HG02970 (cell line): ENCODE measurements around the gene UBL3.

Experiments used
- ATAC-seq: cut with Tn5 transposase; IDR thresholded peaks from one replicate; pipeline ENCODE4 v1.9.1; 2021; ENCODE audit warnings: mild to moderate bottlenecking, moderate library complexity, moderate number of reproducible peaks; ENCODE audit not compliant: unreplicated experiment, low FRiP score

UBL3 gene

DNA sequence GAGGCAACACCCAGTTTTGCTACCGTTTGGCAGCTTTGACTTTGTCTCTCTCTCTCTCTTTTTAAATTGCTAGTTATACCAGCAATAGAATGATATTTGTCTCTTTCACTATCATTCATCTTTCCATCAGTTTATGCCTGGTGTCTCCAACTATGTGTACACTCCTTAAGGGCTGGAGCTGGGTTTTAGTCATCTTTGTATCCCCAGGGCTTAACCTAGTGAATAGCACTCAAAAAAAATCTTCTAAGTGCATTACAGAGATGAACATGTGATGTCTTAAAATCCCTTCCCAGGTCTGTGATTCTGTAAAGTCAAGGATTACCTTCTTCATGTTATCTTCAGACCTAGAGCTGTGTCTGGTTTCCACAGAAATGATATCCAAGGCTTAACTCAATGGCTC, 7.8 kb upstream of the UBL3 start:
- ATAC-seq, result no peak

DNA sequence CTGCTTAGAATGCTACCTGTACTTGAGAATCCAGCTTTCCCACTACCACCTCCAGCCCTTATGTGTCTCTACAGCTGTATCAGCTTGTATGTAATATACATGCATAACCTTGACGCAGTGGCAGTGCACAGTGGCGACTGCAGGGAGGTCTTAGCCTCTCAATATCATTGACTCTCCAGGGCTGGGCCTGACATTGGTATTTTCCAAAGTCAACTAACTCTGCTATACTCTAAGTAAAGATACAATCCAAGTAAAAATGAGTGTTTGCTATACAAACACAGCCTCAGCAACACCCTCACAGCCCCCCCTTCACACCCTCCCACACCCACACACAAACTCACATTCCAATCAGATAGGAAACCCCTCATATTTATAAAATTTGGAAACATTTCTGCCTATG, 6.7 kb upstream of the UBL3 start:
- ATAC-seq, result no peak

DNA sequence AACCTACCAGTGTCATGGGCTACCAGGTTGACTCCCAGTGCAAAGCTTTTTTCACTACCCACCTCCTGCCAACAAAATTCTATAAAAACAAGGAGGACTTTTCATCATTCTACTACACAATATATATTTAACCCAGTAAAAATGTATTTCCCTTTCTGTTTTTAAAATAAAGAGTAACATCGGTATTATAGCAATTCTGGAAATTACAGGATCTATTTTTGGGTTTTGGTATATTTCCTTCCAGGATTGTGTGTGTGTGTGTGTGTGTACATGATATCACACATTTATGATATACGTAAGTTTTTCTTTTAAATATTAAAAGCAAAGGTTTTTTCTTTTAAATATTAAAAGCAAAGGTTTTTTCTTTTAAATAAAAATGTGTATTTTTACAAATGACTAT, 6.0 kb upstream of the UBL3 start:
- no peak for ATAC-seq

DNA sequence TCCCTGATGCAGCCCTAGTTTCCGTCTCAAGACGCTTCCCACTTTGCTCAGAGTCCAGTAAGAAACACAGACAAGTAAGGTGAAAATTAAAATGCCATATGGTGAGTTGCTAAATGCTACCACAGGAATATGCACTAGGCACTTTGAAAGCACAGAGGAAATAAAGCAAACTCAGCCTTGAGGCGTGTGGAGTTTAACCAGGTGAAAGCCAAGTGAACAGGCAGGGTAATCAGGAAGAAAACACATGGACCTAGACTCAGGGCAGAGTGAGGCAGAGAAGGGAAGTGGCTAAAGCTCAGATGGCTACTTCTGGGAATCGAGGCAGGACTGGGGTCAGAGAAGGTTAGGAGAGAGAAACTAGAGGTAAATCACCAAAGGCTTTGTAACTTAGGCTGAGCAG, 5.4 kb upstream of the UBL3 start:
- ATAC-seq, result no peak

DNA sequence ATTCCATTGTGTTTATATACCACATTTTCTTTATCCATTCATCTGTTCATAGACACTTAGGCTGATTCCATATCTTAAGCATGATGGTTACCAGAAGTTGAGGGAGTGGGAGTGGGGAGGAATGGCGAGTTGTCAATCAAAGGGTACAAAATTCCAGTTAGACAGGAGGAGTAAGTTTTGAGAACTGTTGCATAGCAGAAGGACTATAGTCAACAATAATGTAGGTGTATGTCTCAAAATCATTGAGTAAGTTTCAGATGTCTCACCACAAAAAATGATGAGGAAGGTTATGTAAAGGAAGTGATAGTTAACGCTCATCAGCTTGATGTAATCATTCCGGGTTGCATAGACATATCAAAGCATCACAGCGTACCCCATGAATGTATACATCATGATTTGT, 4.6 kb upstream of the UBL3 start:
- no peak for ATAC-seq

DNA sequence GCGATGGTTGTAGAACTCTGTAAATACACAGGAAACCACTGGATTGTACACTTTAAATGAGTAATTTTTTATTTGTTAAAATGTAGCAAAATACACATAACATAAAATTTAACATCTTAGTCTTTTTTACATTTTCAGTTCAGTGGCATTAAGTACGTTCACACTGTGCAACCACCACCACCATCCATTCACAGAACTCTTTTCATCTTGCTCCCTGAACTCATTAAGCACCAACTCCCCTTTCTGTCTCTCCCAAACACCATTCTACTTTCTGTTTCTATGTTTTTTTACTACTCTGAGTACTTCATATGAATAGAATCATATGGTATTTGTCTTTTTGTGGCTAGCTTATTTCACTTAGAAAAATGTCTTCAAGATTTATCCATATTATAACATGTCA, 2.7 kb upstream of the UBL3 start:
- ATAC-seq, result no peak

DNA sequence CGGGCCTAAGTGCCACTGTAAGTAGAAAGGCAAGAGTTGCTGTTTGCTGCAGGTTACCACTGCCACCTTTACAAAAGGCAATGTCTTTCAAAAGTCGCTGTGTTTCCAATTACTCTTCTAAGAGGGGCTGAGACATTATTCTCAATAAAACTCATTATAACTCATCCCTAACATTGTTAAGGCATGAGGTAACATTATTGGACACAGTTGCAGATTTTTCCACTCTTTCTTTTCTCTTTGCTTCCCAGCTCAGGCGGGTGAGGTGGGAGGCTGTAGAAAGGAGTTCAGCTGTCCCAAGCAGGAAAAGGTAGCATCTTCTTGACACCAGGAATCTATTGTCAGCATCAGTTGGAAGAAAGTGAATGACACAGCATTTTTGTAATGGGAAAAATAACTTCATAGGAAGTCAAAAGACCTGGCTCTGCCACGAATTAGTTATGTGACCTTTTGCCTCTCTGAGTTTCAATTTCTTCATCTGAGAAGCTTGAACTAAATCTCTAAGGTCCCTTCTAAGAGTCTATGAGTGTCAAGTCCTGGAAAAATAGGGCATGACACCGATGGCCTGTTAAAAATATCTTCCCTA, 2.1 kb upstream of the UBL3 start:
- no peak for ATAC-seq

DNA sequence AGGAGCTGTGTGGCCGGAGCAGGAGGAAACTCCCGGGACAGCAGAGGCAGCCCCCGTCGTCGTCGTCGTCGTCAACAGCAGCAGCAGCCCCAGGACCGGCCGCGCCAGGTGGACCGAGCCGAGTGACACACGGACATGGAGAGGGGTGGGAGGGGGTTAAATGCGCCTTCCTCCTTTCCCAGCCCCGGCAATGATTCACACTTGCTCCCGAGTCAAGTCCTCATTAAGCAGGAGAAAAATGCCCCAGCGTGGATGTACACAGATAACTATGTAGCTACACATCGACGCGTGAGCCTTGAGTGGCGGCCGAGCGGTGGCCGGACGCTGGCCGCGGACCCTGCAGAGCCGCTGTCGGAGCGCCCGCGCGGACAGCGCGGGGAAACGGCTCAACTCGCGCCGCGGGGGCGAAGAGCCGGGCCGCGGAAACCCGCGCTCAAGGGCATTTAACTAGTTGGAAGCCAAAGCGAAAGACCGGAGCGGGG, 645 bp downstream of the UBL3 start:
- peak; percentile 9 for ATAC-seq

DNA sequence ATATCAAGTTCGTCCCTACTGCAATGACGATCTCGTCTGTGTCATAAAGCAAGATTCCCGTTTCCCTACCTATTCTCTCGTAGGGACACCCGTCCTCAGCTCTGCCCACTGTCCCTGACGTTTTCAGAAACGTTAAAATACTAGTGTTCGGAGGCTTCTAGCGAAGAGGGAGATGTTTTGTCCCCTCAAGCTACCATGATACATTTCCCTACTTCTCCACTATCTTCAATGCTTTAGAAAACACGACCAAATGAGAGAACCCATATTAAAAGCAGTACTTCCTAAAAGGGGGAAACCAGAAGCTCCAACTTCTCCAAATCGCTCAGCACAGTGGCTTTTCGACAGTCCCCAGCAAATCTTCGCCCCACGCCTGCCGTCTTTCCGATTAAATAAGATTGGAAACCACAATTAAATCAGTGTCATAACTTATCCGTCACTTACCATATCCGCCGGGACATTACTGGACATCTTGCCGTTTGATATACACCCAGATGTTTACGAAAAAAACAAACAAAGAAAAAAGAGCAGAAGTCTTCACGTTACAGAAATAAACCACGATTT, 1.3 kb downstream of the UBL3 start:
- no peak for ATAC-seq

DNA sequence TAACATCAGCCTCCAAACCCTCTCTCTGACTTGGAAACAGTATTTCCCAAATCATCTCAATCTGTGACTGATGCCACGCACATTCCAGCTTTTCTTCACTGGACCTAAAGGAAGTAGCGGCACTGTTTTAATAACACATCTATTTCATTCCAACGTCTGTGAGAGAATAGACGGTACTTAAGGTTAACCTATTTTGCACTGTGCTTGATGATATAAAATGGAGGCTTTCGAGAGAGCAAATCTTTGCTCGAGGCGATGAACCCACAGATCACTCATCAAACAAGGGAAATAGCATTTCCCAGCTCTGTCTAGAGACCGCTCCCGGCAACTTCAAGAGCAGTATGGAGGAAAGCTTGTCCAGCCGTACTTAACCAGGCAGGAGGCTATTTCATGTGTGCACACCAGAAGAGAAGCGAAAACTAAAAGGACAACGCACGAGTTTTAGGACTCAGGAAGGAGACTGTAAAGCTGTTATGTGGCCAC, 2.9 kb downstream of the UBL3 start:
- ATAC-seq, result no peak

DNA sequence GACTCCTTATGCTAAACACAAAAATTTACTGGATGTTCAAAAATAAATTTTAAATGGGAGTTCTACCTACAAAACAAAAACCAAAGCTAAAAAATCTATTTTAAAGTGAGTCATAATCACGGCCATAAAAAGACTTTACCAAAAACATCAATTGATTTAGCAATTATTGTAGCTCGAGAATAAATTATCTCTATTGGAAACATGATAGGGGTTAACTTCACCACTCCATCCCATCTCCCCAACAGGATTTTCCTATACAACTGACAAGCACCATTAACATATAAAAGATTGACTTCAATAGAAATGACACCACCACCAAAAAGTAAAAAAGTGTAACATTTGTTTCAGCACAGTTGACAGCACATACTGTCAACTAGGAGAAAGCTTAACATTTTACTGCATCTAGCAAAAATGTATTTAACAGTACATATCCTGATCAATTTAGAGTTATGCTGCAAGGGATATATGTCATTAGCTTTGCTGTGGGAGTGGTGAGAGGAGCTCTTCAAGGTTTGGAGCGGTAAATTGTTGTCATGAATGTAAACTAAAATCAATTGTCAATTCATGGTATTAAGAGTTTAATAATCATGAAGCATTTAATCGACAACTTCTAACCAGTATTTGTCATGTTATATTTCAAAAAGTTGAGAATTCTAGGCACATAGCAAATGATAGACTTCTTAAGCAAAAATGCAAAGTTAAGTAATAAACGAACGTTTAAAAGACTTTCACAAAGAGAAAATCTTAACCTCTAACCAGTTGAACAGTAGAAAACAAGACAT, 3.8 kb downstream of the UBL3 start:
- no peak for ATAC-seq

DNA sequence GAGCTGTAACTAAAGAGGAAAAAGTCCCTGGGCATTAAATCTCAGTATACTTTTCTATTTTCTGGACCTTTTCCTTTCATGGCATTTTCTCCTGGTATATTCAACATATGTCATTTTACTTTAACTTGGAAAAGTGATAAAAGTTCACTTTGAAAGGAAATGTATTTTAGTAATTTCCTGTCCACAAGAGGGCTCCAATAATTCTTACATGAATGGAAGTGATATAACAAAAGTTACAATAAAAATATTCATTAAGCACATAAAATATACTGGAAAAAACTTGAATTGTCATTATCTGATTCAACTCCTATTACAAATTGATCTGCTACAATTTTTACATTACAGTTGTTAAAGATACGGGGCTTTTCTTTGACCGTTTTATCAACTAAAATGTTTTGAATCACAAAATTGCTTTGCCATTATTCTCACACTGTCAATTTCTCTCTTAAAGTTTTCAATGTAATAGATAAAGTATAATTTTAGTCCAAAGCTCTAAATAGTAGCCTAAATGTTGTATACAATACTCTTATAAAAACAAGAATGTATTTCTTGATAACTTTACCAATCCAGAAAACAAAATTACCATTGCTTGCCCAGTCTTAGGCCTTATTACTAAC, 4.9 kb downstream of the UBL3 start:
- no peak for ATAC-seq

DNA sequence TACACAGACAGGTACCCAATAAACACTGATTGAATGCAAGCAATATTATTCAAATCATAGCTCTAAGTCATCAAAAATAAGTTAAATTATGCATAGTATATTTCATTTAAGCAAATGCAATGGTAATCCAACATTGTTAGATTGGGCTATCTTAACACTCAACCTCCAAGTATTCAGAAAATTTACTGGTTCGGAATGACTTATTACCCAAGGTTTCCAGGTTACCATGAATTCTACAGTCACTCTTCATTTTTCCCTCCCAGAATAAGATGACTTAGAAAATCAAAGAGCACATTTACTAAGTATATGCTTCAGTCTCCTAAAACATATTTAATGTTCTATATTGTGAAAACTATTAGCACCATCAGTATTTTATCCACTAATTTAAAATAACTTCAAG, 6.0 kb downstream of the UBL3 start:
- no peak for ATAC-seq

DNA sequence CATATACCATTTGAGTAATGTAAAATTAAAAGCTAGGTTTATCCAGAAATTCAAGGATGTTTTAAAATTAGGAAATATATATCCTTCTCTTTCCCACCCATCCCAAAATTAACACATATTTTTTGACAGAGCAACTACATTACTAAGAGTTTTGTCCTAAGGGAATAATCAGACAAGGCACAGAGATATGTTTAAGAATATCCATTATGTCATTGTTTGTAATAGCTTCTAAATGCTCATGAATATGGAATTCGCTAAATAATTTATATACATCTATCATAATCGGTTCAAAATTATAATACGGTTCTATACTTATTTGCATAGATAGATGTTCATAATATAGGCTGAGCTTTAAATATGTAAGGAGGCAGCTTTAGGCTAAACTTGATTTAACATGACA, 9.8 kb downstream of the UBL3 start:
- ATAC-seq, result no peak

DNA sequence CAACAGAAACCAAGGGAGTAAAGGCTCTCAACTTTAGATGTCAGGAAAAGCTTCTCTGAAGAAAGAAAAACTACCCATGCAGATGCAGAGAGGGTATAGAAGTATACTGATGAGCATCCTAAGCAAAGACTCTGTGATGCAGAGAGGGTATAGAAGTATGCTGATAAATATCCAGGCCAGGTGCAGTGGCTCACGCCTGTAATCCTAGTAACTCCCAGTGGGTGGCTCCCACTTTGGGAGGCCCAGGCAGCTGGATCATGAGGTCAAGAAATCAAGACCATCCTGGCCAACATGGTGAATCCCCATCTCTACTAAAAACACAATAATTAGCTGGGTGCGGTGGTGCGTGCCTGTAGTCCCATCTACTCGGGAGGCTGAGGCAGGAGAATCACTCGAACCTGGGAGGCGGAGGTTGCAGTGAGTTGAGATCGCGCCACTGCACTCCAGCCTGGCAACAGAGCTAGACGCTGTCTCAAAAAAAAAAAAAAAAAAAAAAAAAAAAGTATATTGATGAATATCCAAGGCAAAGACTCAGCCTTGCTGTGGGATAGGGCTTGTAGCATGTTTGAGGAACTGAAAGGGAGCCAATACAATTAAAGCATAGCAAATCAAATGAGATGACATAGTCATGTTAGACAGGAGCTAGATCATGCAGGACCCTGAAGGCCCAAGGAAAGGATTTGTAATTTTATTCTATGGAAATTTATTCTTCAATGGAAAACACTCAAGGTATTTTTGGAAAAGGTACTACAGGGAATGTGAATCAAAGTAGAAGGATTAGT, 14.9 kb downstream of the UBL3 start:
- ATAC-seq, result no peak

DNA sequence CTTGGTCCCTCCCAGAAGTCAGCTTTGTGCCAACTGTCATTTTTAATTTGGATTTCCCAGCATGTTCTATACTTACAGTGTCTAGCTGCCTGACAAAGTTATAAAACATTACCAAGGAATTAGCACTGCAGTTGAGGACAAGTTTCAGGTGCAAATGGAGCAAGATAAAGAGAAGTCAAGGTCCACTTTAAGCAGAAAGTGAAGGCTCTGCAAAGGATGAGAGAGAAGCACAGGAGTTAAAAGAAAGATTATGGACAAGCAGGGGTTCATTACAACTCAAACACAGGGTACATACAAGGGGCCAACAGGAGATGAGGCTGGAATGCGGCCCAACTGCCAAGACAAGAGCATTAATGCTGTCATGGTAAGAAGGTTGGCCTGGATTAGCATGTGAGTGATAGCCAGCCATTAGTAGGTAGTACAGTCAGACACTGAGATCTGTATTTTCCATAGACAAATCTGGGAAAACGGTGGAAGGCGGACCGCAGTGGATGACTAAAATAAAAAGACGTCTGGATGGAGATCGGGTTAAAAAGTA, 17.6 kb downstream of the UBL3 start:
- no peak for ATAC-seq

DNA sequence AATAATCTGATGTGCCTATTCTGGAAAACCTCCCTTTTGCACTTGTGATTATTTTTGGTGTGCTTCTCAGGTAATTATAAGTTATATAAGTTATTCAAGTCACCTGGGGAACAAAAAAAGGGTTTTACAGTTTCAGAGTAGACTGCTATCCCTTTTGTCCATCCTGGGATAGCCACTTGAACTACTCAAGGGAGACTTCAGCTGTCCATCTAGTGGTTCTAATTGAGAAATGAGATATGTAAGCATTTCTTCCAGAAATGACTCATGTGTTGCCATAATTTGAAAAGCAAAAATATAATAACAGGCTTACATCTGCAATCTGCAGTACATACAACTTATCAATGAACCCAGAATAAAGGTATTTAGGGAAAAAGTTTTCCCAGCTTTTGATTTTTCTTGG, 20.4 kb downstream of the UBL3 start:
- no peak for ATAC-seq

DNA sequence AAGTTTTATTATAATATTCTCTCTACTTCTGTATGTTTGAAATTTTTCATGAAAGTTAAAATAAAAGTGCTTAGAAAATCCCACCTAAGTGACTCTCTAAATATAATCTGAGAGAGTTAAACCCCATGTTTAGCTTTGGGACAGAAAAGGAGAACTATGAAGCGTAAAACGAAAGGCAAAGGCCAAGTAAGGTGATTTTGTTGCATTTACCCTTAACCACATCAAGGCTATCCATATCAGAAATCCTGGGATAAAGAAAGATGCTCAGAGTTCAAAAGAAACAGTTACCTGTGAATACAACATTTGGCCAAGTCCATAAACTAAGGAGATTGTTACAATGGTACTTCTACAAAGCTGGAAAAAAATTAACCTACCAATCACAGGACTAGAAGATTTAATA, 31.3 kb downstream of the UBL3 start:
- ATAC-seq, result no peak

DNA sequence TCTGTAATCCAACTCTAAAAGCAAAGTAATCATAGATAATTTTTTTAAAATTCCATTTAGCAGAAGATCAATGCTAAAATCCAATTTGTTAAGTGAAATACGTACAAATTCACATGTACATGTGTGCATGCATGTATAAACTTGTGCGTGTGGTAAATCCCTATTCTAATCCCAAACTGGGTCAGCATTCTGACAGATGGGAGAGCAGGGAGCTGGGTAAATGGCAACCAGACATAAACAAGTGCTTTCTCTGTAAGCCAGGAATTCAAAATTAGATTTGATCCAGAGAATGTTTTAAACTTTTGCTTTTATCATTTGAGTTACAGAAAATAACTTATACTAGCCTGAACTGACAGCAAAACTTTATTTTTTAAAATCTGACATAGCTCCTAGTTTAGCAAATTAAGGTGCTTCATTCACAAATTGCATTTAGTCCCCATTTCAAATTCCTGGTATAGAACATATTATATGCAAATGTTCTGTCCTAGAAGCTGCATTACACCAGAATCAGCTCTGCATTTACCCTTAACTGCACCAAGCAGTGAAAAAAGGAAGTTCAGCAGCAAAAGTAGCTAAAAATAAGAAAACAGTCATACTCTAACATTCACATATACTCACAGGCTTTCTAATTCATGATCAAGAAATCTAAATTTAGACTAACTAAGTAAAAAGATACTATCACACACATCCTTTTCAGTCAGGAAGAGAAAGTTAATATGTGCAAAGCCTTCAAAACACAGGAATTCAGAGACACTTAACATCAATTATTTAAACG, 32.6 kb downstream of the UBL3 start:
- no peak for ATAC-seq

DNA sequence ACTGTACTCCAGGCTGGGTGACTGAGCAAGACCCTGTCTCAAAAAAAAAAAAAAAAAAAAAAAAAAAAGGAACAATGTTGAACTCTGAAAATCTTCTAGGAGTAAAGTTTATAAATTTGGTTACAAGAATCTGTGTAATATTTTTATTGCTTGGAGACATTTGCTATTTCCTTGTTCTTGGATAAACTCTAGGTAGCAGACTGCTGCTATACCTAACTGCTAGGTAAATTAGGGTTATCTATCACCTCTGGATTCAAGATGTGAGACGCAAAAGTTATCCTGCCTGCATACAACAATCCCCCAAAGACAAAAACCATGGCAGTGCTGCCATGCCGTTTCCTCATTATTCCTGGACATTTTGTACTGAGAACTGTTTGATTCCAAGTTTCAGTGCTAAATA, 33.7 kb downstream of the UBL3 start:
- ATAC-seq, result no peak
